ENCODE data around the gene LRRC49.
"Not testable (repeated sequence)": the region's sequence is repeated elsewhere in the genome, so short reads cannot be mapped to it uniquely, and the experiment has no call there.

Gene LRRC49

GRCh38 chr15:70867911-70868467 lies 24.6 kb upstream of the LRRC49 start:
- no peak for DNase-seq

- DNase-seq: no peak
Observed at GRCh38 chr15:70869346-70869745, 23.3 kb upstream of the LRRC49 start.

- DNase-seq: no peak
Observed at GRCh38 chr15:70870051-70870450, 22.6 kb upstream of the LRRC49 start.

- DNase-seq: not testable (repeated sequence)
Observed at GRCh38 chr15:70871490-70871889, 21.1 kb upstream of the LRRC49 start.

- DNase-seq: no peak
Observed at GRCh38 chr15:70873232-70874054, 19.2 kb upstream of the LRRC49 start.

- no peak for DNase-seq
Observed at GRCh38 chr15:70875001-70875782, 17.4 kb upstream of the LRRC49 start.

GRCh38 chr15:70876011-70876410 lies 16.6 kb upstream of the LRRC49 start:
- no peak for DNase-seq

GRCh38 chr15:70876683-70877082 lies 15.9 kb upstream of the LRRC49 start:
- DNase-seq: no peak

GRCh38 chr15:70879401-70879800 lies 13.2 kb upstream of the LRRC49 start:
- DNase-seq: no peak

GRCh38 chr15:70880781-70881180 lies 11.8 kb upstream of the LRRC49 start:
- DNase-seq: no peak

GRCh38 chr15:70882361-70882760 lies 10.3 kb upstream of the LRRC49 start:
- DNase-seq: peak; percentile 38

- DNase-seq: peak; percentile 34
Observed at GRCh38 chr15:70892912-70893560, 410 bp downstream of the LRRC49 start.

- DNase-seq: no peak
Observed at GRCh38 chr15:70902107-70902506, 9.5 kb downstream of the LRRC49 start.

GRCh38 chr15:70906842-70907241 lies 14.2 kb downstream of the LRRC49 start:
- DNase-seq: no peak

GRCh38 chr15:70907784-70908471 lies 15.3 kb downstream of the LRRC49 start:
- DNase-seq: no peak

GRCh38 chr15:70910958-70911357 lies 18.3 kb downstream of the LRRC49 start:
- DNase-seq: no peak

GRCh38 chr15:70912187-70912586 lies 19.6 kb downstream of the LRRC49 start:
- no peak for DNase-seq

GRCh38 chr15:70916531-70916930 lies 23.9 kb downstream of the LRRC49 start:
- DNase-seq: no peak

GRCh38 chr15:70917955-70918354 lies 25.3 kb downstream of the LRRC49 start:
- no peak for DNase-seq

GRCh38 chr15:70920981-70921696 lies 28.5 kb downstream of the LRRC49 start:
- peak; percentile 45 for DNase-seq

- no peak for DNase-seq
Observed at GRCh38 chr15:70922119-70922518, 29.5 kb downstream of the LRRC49 start.

Measured in suppressor macrophage treated with lipopolysaccharide for 4 hours (primary cell).